ENCODE measurements around the gene BANF2. TPM values are rescaled to one million over a fixed set of nuclear protein-coding genes. Genes with fewer than 3 reads are reported as not detected.

BANF2 gene
- total and polyA plus RNA-seq, 2 of the 8 experiments (the other 6 are each of a cell fraction or from before 2014, with no cell fraction given): not detected

DNA sequence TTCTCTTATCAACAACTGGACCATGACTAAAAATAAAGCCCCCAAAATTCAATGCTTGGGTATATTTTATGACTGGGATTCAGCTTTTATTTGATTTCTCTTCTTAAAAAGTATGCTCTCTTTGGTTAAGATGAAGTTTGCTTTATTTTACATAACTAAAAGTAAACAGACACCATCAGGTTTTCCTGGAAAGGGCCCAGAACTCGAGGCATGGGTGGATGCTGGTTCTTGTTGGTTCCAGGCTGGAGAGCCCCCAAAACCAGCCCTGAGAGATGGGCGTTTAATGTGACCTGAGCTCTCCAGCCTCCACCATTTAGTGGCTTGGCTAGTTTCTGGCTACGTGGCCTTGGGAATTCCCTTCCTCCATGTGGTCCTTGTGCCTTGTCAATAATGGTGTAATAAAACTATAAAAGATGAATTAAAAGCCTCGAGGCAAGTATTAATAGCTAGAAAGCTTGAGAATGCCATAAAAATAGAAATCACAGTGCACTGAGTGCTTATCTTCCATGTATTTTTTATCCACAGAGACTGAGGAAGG is 34.1 kb downstream of the BANF2 start:
- Histone ChIP-seq H2BK120ac (replicated peaks; ENCODE audit: low read depth, low read length) (no peak overlapping the region), H4K5ac (ENCODE audit: insufficient read length, low read depth, low read length) (no peak overlapping the region), H3K27me3 (replicated peaks in 1 of 4; ENCODE audit: control insufficient read depth in 3 of 4, extremely low read depth in 1 of 4, insufficient read depth in 3 of 4, low read length in 3 of 4) (no peaks in the 10 kb centered on the region), H3K18ac (ENCODE audit: extremely low read depth, low read length) (no peak overlapping the region), H2AFZ (ENCODE audit: low read length) (no peak overlapping the region), H4K8ac (ENCODE audit: extremely low read depth, insufficient read depth, low read length) (no peak overlapping the region), H3K9me3 (ENCODE audit: insufficient read depth in 2 of 2, low read depth in 1 of 2, low read length in 1 of 2) (peaks cover 6 to 7% of the 10 kb centered on the region in 2 experiments; a peak in 3 of 4 replicates), H3K27ac (ENCODE audit: low read depth, low read length) (no peak overlapping the region), H2BK5ac (ENCODE audit: low read depth, low read length) (no peak overlapping the region), H3K79me2 (ENCODE audit: control insufficient read depth in 1 of 2, insufficient read depth in 2 of 2, low read length in 2 of 2) (no peaks in the 10 kb centered on the region), H4K91ac (replicated peaks; ENCODE audit: insufficient read length, low read length) (no peak overlapping the region), H3K4me2 (ENCODE audit: insufficient read depth in 1 of 2, low read depth in 2 of 2, low read length in 2 of 2) (no peak overlapping the region), H3K9ac (replicated peaks in 1 of 4; ENCODE audit: extremely low read depth in 1 of 4, low read depth in 3 of 4, low read length in 3 of 4) (no peak overlapping the region), H3K56ac (replicated peaks; ENCODE audit: insufficient read length, low read depth, low read length) (no peak overlapping the region), H3K4me1 (replicated peaks in 1 of 4; ENCODE audit: control insufficient read depth in 3 of 4, insufficient read depth in 4 of 4, low read length in 3 of 4) (peaks cover 0 to 5% (median 3%) of the 10 kb centered on the region in 4 experiments; a peak in 3 of 7 replicates), H2BK15ac (ENCODE audit: low read length) (no peak overlapping the region), H3K23ac (ENCODE audit: insufficient read length) (no peak overlapping the region), H2BK12ac (ENCODE audit: low read depth, low read length) (no peak overlapping the region), H3K23me2 (ENCODE audit: low read depth, low read length) (no peaks in the 10 kb centered on the region), H3K4me3 (ENCODE audit: extremely low read depth in 1 of 4, insufficient read depth in 2 of 4, low read depth in 3 of 4, low read length in 4 of 4) (no peak overlapping the region), H2BK20ac (ENCODE audit: low read length) (no peak overlapping the region), H3K79me1 (ENCODE audit: low read depth, low read length) (no peaks in the 10 kb centered on the region), H2AK5ac (ENCODE audit: low read depth, low read length) (no peak overlapping the region), H3K14ac (ENCODE audit: insufficient read length) (no peak overlapping the region), H4K20me1 (replicated peaks in 1 of 2; ENCODE audit: control insufficient read depth in 1 of 2, insufficient read depth in 2 of 2, low read length in 2 of 2) (no peaks in the 10 kb centered on the region), H3K36me3 (ENCODE audit: control insufficient read depth in 2 of 4, insufficient read depth in 4 of 4, low read length in 3 of 4) (no peaks in the 10 kb centered on the region), H3K4ac (replicated peaks; ENCODE audit: insufficient read length, low read depth, low read length) (no peak overlapping the region)
- ChIA-PET CTCF (ENCODE audit: partially characterized antibody) (interaction anchor here (0.9 to 1.7 kb wide), 2 partner anchors 12 to 51 kb away, joined by 3 to 9 read pairs; no protein-coding TSS in a partner anchor), POLR2A (ENCODE audit: partially characterized antibody) (no interaction called here)
- TF ChIP-seq HDAC2 (IDR thresholded peaks at IDR 0.05; ENCODE audit: borderline replicate concordance in 1 of 2, low read depth in 2 of 2, low read length in 2 of 2) (no peak), SIN3A (conservative IDR thresholded peaks at IDR 0.05 in 1 of 2, IDR thresholded peaks at IDR 0.05 in 1 of 2; ENCODE audit: low read depth in 1 of 2, low read length in 2 of 2) (no peak)
- WGBS, 2 experiments (ENCODE audit: extremely low coverage in 1 of 2, insufficient coverage in 1 of 2, insufficient read length in 1 of 2, insufficient replicate concordance in 2 of 2, low coverage in 1 of 2, low lambda C conversion rate in 2 of 2, missing lambda C conversion rate in 1 of 2): 84% methylated on average over 4 of the region's 4 CpGs; no CpG with 5 or more reads in 1 of the 2 experiments
- FAIRE-seq (no peak), DNase-seq (ENCODE audit: low read depth in 1 of 2, low spot score in 2 of 2) (no peak)
